Urinary bladder (tissue), 4 donors: ENCODE results near the gene KLHL33. TPM values are rescaled to one million over a fixed set of nuclear protein-coding genes. Genes with fewer than 3 reads are reported as not detected.

Experiments
- DNase-seq: peaks from one replicate; pipeline ENCODE4 v3.0.0-alpha.2; 2015; ENCODE audit errors: extremely low spot score
- H3K27ac ChIP-seq: one replicate; pipeline ENCODE4 v1.5.1; 2013; ENCODE audit warnings: low read depth, mild to moderate bottlenecking, moderate library complexity
- H3K36me3 ChIP-seq: one replicate; pipeline ENCODE4 v1.6.1; 2013; ENCODE audit warnings: mild to moderate bottlenecking, moderate library complexity; ENCODE audit not compliant: insufficient read depth
- H3K4me1 ChIP-seq: one replicate; pipeline ENCODE4 v1.6.1; 2013; ENCODE audit warnings: mild to moderate bottlenecking, moderate library complexity; ENCODE audit not compliant: insufficient read depth
- H3K4me3 ChIP-seq: one replicate; pipeline ENCODE4 v1.5.1; 2013; ENCODE audit warnings: low read depth, low read length
- WGBS: extraction: QIAGEN DNeasy Blood & Tissue Kit; methylation state at CpG from one replicate; pipeline ENCODE4 v1.1.7; 2013; 5-methylcytosine and 5-hydroxymethylcytosine counted together
- polyA plus RNA-seq: library from polyadenylated mRNA; stranded (reverse); fragments of 200-250 nt; gene quantifications from one replicate; pipeline ENCODE4 v1.2.3, GENCODE V29; 2013
- small RNA-seq: library from RNA; depleted of rRNA; stranded (forward); fragments of <200 nt; gene quantifications from one replicate; pipeline ENCODE3, GENCODE V24; 2014
- total RNA-seq: library from RNA; depleted of rRNA; stranded (reverse); fragments of >200 nt; gene quantifications from one replicate; pipeline ENCODE4 v1.2.3, GENCODE V29; 2014
- donor health status: healthy with polysubstance abuse.
- donor health status: healthy.

The KLHL33 gene
- total and polyA plus RNA-seq, 2 donors = 0.42 to 0.69 TPM

DNA sequence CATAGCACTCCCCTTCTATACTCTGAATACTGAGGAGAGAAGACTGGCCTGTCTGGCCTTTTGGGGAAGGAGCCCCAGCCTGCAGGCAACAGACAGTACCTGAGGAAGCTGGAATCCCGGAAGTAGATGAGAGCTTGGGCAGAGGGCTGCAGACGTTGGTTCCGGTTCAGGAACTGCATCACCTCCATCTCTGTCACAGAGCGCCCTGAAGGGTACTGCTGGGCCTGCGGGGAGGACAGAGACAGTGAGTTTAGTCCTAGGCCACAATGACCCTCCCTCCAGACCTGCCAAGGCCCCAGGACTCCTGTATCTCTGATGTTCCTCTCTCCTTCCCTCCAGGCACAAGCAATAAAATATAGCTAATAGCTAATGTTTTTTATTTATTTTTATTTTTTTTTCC, 51.1 kb downstream of the KLHL33 start:
- Histone ChIP-seq H3K4me1 (no peaks in the 10 kb centered on the region), H3K4me3 (no peak overlapping the region), H3K36me3 (peaks cover 15% of the 10 kb centered on the region), H3K27ac (no peak overlapping the region)
- DNase-seq = no peak
- WGBS = 95% methylated on average over 5 of the region's 5 CpGs

DNA sequence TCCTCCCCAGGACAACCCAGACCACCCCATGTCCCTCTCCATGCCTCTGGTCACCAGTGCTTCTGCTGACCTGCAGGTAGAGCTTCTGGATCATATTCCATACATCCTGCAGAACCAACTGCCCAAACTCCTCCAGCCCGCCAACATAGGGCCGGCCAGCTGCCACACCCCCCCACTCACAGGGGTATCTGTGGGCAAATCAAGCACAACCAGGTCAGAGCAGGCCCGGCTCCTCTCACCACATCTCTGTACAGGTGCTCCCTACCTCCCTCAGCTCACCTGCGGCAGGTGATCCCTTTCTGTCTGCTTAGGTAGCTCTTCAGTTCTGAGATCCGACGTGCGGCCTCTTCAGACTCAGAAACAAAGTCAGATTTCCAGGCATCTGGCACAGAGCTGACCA, 51.6 kb downstream of the KLHL33 start:
- 90% methylated on average over 7 of the region's 7 CpGs for WGBS
- Histone ChIP-seq H3K36me3 (peaks cover 15% of the 10 kb centered on the region), H3K4me1 (no peaks in the 10 kb centered on the region), H3K4me3 (no peak overlapping the region), H3K27ac (no peak overlapping the region)
- DNase-seq = no peak

DNA sequence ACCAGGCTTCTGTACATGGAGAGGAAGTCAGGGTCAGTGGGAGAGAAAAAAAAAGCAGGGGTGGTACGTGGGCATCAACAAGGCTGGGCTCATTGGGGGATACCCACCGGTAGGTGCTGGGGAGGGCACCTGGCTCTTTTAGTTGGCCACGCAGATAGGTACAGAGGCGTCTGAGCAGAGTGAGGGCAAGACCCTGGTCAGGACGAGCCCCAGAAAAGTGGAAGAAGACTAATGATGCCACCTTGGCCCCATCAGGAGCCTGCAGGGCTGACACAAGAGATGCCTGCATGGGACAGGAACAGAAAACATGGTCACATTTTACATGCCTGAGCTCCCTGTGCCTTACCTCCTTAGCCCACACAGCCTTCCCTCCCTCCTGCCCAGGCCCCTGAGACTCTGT, 52.3 kb downstream of the KLHL33 start:
- whole genome bisulfite sequencing = 93% methylated on average over 5 of the region's 5 CpGs
- no peak overlapping the region for H3K27ac ChIP-seq
- no peak overlapping the region for H3K4me3 ChIP-seq
- peaks cover 15% of the 10 kb centered on the region for H3K36me3 ChIP-seq
- DNase-seq = no peak
- no peaks in the 10 kb centered on the region for H3K4me1 ChIP-seq

DNA sequence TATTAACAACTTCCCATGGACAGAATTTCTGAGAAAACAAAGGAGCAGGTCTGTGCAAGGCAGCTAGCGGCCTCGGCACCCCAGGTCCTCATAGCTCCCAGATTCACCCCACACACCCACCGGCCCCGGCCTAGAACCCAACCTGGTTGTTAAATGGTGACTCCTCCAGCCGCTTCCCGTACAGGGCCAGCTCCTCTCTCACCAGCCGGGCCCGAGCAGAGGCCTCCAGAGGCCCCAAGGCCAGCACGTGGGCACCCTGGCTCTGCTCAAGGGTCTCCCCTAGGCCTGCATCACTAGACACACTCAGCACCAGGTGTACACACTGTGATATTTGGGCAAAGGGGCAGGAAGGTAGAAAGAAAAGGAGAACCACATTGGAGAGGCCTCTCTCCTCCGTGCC, 52.9 kb downstream of the KLHL33 start:
- H3K4me1 ChIP-seq = no peaks in the 10 kb centered on the region
- DNase-seq = no peak
- 93% methylated on average over 10 of the region's 10 CpGs for WGBS

DNA sequence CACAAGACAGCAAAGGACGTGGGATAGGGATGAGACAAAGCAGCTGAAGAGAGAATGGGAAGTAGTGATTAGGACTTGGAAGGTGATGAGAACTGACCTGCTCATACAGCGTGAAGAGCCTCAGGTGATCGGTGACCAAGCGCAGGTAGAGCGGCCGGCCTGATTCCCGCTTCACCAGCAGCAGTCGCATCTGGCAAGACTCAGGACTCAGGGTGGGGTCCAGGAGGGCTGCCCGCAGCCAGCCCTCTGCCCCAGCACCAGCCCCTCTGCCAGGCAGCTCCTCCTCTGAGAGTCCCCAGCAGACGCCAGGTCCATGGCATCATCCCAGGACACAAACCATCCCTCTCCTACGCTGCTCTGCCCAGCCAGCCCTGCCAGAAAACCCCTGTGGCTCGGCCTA, 53.4 kb downstream of the KLHL33 start:
- no peak overlapping the region for H3K27ac ChIP-seq
- peaks cover 12% of the 10 kb centered on the region for H3K36me3 ChIP-seq
- 94% methylated on average over 12 of the region's 12 CpGs for WGBS
- no peaks in the 10 kb centered on the region for H3K4me1 ChIP-seq
- no peak for DNase-seq
- H3K4me3 ChIP-seq = no peak overlapping the region

More for the DNA sequence above, 52.9 kb downstream of the KLHL33 start:
- no peak overlapping the region for H3K4me3 ChIP-seq
- no peak overlapping the region for H3K27ac ChIP-seq
- H3K36me3 ChIP-seq = peaks cover 12% of the 10 kb centered on the region

DNA sequence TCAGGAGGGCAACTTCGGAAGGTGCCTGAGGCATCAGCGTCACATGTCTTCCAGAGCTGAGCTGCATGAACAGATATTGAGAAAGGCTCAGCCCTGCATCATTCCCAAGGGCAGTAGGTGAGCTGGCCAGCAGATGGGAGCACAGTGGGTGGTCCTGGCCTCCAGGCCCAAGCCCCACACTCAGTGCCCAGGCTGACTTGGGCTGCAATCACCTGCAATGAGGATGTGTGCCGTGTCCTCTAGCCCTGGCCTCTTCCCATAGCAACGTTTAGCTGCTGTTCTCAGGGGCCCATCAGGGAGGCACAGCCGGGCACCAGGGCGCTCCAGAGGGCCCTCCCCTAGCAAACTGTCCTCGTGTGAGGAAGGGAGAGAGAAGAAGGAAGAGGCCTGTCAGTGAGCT, 54.6 kb downstream of the KLHL33 start:
- H3K27ac ChIP-seq = no peak overlapping the region
- DNase-seq = no peak
- no peak overlapping the region for H3K4me3 ChIP-seq
- WGBS = 83% methylated on average over 7 of the region's 7 CpGs
- H3K36me3 ChIP-seq = peaks cover 12% of the 10 kb centered on the region
- H3K4me1 ChIP-seq = no peaks in the 10 kb centered on the region

DNA sequence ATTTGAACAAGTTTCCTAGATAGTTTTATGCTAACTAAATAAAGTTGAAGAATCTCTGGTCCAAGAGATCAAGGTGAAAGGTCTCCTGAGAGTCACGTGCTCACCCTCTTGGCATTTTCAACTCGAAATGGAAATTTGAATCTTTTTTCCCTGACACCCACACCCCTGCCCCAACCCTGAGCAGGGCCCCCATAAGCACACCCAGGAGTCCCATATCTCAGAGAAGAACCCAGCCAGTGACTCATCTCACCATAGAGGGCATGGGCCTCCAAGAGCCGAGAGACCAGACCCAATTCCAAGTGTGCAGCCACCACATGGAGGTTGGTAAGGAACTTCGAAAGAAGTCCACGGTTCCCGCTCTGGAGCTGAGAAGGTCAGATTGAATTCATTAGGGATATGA, 55.3 kb downstream of the KLHL33 start:
- DNase-seq = no peak
- no peak overlapping the region for H3K27ac ChIP-seq
- H3K4me3 ChIP-seq = no peak overlapping the region
- H3K4me1 ChIP-seq = no peaks in the 10 kb centered on the region
- peaks cover 13% of the 10 kb centered on the region for H3K36me3 ChIP-seq
- whole genome bisulfite sequencing = 89% methylated on average over 6 of the region's 6 CpGs

DNA sequence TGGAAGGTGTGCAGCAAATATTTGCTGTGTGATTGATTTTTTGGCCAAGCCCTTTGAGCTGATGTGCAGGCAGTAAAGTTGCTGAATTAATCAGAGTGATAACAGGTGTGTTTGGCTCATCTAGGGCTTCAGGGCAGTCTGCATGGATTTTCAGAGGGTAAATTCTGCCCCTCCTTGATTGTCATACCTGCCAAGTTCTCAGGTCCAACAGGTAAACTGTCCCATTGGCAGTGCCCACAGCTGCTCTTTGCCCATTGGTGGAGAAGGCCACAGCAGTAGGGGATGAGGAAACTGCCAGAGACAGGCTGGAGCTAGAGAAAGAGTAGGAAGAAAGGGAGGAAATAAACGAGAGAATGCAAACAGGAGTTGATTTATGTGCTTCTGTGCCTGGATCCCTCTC, 56.2 kb downstream of the KLHL33 start:
- 36% methylated on average over 1 of the region's 1 CpG for WGBS
- no peak overlapping the region for H3K27ac ChIP-seq
- no peak overlapping the region for H3K4me3 ChIP-seq
- DNase-seq = no peak
- no peaks in the 10 kb centered on the region for H3K4me1 ChIP-seq
- peaks cover 15% of the 10 kb centered on the region for H3K36me3 ChIP-seq

DNA sequence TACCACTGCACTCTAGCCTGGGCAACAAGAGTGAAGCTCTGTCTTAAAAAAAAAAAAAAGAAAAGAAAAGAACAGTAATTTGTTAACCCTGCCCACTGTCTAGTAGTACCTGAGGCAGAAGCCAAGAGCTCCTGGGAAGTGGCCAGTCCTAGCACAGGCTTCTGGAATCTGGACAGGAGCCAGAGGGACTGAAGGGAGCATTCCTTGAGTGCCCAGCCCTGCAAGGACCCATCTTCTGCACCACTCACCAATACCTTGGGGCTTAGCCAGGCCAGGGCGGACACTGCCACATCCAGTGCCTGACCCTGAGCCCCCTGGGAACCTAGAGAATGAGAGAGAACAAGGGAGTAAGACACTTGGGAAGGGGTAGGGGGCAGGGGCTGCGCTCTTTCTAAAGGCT, 58.8 kb downstream of the KLHL33 start:
- Histone ChIP-seq H3K27ac (no peak overlapping the region), H3K4me3 (no peak overlapping the region), H3K36me3 (peaks cover 9% of the 10 kb centered on the region), H3K4me1 (no peaks in the 10 kb centered on the region)
- DNase-seq = no peak
- 97% methylated on average over 2 of the region's 2 CpGs for WGBS

DNA sequence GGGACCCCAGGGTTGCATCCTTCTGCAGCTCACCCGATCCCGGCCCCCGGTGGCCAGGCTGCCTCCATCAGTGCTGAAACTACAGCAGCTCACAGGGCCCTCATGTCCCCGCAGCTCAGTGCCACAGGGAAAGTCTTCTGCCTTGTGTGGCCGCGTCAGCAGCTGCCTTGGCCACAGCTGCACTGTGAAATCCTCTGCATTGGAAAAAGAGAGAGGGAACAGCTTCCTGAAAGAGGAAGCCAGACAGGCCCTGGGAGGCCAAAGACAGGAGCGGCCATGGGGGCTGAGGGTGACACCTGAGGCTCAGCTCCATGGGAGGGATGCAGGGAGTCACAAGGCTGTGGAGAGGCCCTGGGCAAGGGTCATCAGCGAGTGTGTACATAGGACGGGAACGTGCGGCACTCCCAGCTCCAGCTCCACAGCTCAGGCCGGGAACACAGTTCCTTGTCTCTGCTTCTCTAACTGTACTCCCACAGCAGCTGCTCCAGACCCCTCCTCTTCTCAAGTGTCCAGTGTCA, 59.8 kb downstream of the KLHL33 start:
- Histone ChIP-seq H3K36me3 (peaks cover 5% of the 10 kb centered on the region), H3K27ac (no peak overlapping the region), H3K4me1 (no peaks in the 10 kb centered on the region), H3K4me3 (no peak overlapping the region)
- WGBS = 86% methylated on average over 12 of the region's 12 CpGs
- no peak for DNase-seq

Small RNA genes lying within 50 kb of the gene (small RNA-seq; reads per million reads assigned to genes)
- 0.15 reads per million for gene RNA5SP382

Other genes with a start within 250 kb of the KLHL33 start
- not detected for gene OR11G2, start 245.3 kb downstream of the KLHL33 start, total RNA-seq
- not detected for gene OR11G2, start 245.3 kb downstream of the KLHL33 start, polyA plus RNA-seq
- gene OR11H6, start 212.5 kb downstream of the KLHL33 start, total RNA-seq = not detected
- gene OR11H6, start 212.5 kb downstream of the KLHL33 start, polyA plus RNA-seq = not detected
- not detected for gene OR11H7, start 207.2 kb downstream of the KLHL33 start, total RNA-seq
- gene OR11H7, start 207.2 kb downstream of the KLHL33 start, polyA plus RNA-seq = not detected
- not detected for gene OR11H4, start 196.9 kb downstream of the KLHL33 start, total RNA-seq
- not detected for gene OR11H4, start 196.9 kb downstream of the KLHL33 start, polyA plus RNA-seq
- 22.7 TPM for gene TTC5, start 130.2 kb downstream of the KLHL33 start, total RNA-seq
- 8.0 TPM for gene TTC5, start 130.2 kb downstream of the KLHL33 start, polyA plus RNA-seq
- gene CCNB1IP1, start 102.9 kb downstream of the KLHL33 start, total RNA-seq = 81.9 TPM
- 63.5 TPM for gene CCNB1IP1, start 102.9 kb downstream of the KLHL33 start, polyA plus RNA-seq
- 13.5 TPM for gene PARP2, start 92.5 kb downstream of the KLHL33 start, total RNA-seq
- gene PARP2, start 92.5 kb downstream of the KLHL33 start, polyA plus RNA-seq = 16.0 TPM
- 17.4 TPM for gene TEP1, start 22.7 kb downstream of the KLHL33 start, total RNA-seq
- gene TEP1, start 22.7 kb downstream of the KLHL33 start, polyA plus RNA-seq = 16.2 TPM
- 28.4 TPM for gene OSGEP, start 18.6 kb upstream of the KLHL33 start, total RNA-seq
- gene OSGEP, start 18.6 kb upstream of the KLHL33 start, polyA plus RNA-seq = 41.1 TPM
- 21.2 TPM for gene APEX1, start 19.1 kb upstream of the KLHL33 start, total RNA-seq
- gene APEX1, start 19.1 kb upstream of the KLHL33 start, polyA plus RNA-seq = 147 TPM
- gene PIP4P1, start 25.3 kb upstream of the KLHL33 start, total RNA-seq = 11.9 TPM
- 40.8 TPM for gene PIP4P1, start 25.3 kb upstream of the KLHL33 start, polyA plus RNA-seq
- gene PNP, start 33.2 kb upstream of the KLHL33 start, total RNA-seq = 12.5 TPM
- gene PNP, start 33.2 kb upstream of the KLHL33 start, polyA plus RNA-seq = 25.9 TPM
- not detected for gene RNASE10, start 69.4 kb upstream of the KLHL33 start, total RNA-seq
- gene RNASE10, start 69.4 kb upstream of the KLHL33 start, polyA plus RNA-seq = 0.20 TPM
- gene RNASE9, start 124.9 kb upstream of the KLHL33 start, total RNA-seq = not detected
- not detected for gene RNASE9, start 124.9 kb upstream of the KLHL33 start, polyA plus RNA-seq
- not detected for gene RNASE11, start 151.8 kb upstream of the KLHL33 start, total RNA-seq
- gene RNASE11, start 151.8 kb upstream of the KLHL33 start, polyA plus RNA-seq = not detected
- gene RNASE12, start 155.2 kb upstream of the KLHL33 start, total RNA-seq = not detected
- not detected for gene RNASE12, start 155.2 kb upstream of the KLHL33 start, polyA plus RNA-seq
- gene OR6S1, start 205.5 kb upstream of the KLHL33 start, total RNA-seq = not detected
- gene OR6S1, start 205.5 kb upstream of the KLHL33 start, polyA plus RNA-seq = not detected
- gene RNASE4, start 248.4 kb upstream of the KLHL33 start, total RNA-seq = 39.5 TPM
- 135 TPM for gene RNASE4, start 248.4 kb upstream of the KLHL33 start, polyA plus RNA-seq